HFF-Myc (cell line): Measurements from ENCODE around the gene DLG1.
A peak's percentile ranks its signal among the peaks of the same experiment; 100 is the strongest.

Source experiments
- DNase-seq: peaks from one replicate; pipeline ENCODE4 v3.0.0-alpha.2; 2011; ENCODE audit warnings: low read depth; ENCODE audit errors: extremely low read depth
- H3K4me3 ChIP-seq: replicated peaks from 2 replicates; pipeline ENCODE4 v1.5.1; 2011; ENCODE audit warnings: low read depth, mild to moderate bottlenecking, control low read depth, low read length
- TF ChIP-seq, protein P1 (sequence below): IDR thresholded peaks from 2 replicates; pipeline ENCODE4 v1.5.1; 2012; ENCODE audit warnings: mild to moderate bottlenecking, low read depth, low read length, control low read depth; ENCODE audit errors: missing control alignments

Gene DLG1

GRCh38 chr3:197298341-197298944, at the start of gene DLG1:
Gene DLG1 (minus strand): TSS chr3:197298612. CDS start chr3:197297204, 1,408 bp downstream.
- TF ChIP-seq, protein P1, sequence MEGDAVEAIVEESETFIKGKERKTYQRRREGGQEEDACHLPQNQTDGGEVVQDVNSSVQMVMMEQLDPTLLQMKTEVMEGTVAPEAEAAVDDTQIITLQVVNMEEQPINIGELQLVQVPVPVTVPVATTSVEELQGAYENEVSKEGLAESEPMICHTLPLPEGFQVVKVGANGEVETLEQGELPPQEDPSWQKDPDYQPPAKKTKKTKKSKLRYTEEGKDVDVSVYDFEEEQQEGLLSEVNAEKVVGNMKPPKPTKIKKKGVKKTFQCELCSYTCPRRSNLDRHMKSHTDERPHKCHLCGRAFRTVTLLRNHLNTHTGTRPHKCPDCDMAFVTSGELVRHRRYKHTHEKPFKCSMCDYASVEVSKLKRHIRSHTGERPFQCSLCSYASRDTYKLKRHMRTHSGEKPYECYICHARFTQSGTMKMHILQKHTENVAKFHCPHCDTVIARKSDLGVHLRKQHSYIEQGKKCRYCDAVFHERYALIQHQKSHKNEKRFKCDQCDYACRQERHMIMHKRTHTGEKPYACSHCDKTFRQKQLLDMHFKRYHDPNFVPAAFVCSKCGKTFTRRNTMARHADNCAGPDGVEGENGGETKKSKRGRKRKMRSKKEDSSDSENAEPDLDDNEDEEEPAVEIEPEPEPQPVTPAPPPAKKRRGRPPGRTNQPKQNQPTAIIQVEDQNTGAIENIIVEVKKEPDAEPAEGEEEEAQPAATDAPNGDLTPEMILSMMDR: no peak
- peak within 1 kb of the TSS; percentile 77 for H3K4me3 ChIP-seq
- DNase-seq: peak; percentile 84

- DNase-seq: no peak
- H3K4me3 ChIP-seq: no peak overlapping the region
- TF ChIP-seq, protein P1: no peak
Measured at GRCh38 chr3:197348014-197348413, 49.6 kb upstream of the DLG1 start.

- TF ChIP-seq, protein P1: no peak
- no peak for DNase-seq
- H3K4me3 ChIP-seq: no peak overlapping the region
Measured at GRCh38 chr3:197345390-197345789, 47.0 kb upstream of the DLG1 start.

GRCh38 chr3:197344582-197345318, 46.3 kb upstream of the DLG1 start:
- DNase-seq: no peak
- no peak overlapping the region for H3K4me3 ChIP-seq
- TF ChIP-seq, protein P1: no peak

GRCh38 chr3:197343656-197344408, 45.4 kb upstream of the DLG1 start:
- no peak overlapping the region for H3K4me3 ChIP-seq
- no peak for DNase-seq
- TF ChIP-seq, protein P1: no peak

DNA sequence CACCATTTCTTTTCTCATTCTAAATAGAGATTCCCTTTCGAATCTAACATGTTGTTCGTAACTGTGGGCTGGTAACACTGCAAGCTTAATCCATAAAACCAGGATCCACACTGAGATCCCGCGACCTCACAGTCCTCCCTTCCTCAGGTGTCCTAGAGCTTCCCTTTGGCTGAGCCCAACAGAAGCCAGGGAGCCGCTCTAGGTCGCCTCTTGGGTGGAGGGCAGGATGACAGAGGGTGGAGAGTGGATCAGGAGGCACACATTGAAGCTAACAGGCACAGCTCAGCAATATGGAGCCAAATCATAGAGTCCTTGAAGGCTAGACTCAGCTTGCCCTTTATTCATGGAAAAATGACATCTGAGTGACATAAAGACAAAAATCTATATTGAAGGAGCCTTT, 44.7 kb upstream of the DLG1 start:
- no peak overlapping the region for H3K4me3 ChIP-seq
- DNase-seq: no peak
- TF ChIP-seq, protein P1: no peak
